Thoracic aorta (tissue), 2 donors: ENCODE measurements around the gene KRTAP1-4. TPM values are rescaled to one million over a fixed set of nuclear protein-coding genes. Genes with fewer than 3 reads are reported as not detected.

Experiments used
- ATAC-seq: fragments of 150-250 bp; one replicate; pipeline ENCODE4 v1.8.0; 2017; ENCODE audit warnings: low read depth; ENCODE audit not compliant: insufficient number of reproducible peaks, low FRiP score
- DNase-seq: peaks from one replicate; pipeline ENCODE4 v3.0.0-alpha.2; 2020; ENCODE audit warnings: low spot score
- H3K27ac ChIP-seq, 2 donors: fragments of 200-600 bp; sonication (generic); 1 replicate in 1 of 2; 2 replicates in 1 of 2; pipeline ENCODE4 v1.5.1; 2016; ENCODE audit warnings: mild to moderate bottlenecking in 2 of 2, moderate library complexity in 2 of 2
- H3K27me3 ChIP-seq: fragments of 200-600 bp; sonication (generic); replicated peaks from 2 replicates; pipeline ENCODE4 v1.6.0; 2016; ENCODE audit warnings: mild to moderate bottlenecking; ENCODE audit not compliant: insufficient read depth
- H3K36me3 ChIP-seq: fragments of 200-600 bp; sonication (generic); one replicate; pipeline ENCODE4 v1.5.1; 2016
- H3K4me1 ChIP-seq, 2 donors: fragments of 200-600 bp; sonication (generic); 1 replicate in 1 of 2; 2 replicates in 1 of 2; pipeline versions ENCODE4 v1.5.1 to v1.6.0; 2016; ENCODE audit warnings: low read depth in 2 of 2, mild to moderate bottlenecking in 1 of 2; ENCODE audit not compliant: control insufficient read depth in 1 of 2
- H3K4me3 ChIP-seq: fragments of 200-600 bp; sonication (generic); 2 replicates; pipeline ENCODE4 v1.5.1; 2016; ENCODE audit warnings: mild to moderate bottlenecking
- H3K9me3 ChIP-seq: fragments of 200-600 bp; sonication (generic); 2 replicates; pipeline ENCODE4 v1.5.1; 2016
- CTCF ChIP-seq: fragments of 200-600 bp; sonication (generic); IDR thresholded peaks from one replicate; pipeline ENCODE4 v1.5.1; 2019; ENCODE audit warnings: antibody characterized with exemption
- total RNA-seq, 2 donors: library from RNA; depleted of rRNA; stranded (reverse); fragments of >200 nt; gene quantifications; one replicate each; pipeline versions ENCODE4 v1.1.0 to v1.2.3, GENCODE V29; 2016

KRTAP1-4 gene
- total RNA-seq, 2 donors from 2014 or later: not detected

GRCh38 chr17:41020336-41020735 lies 9.7 kb downstream of the KRTAP1-4 start:
- H3K4me3 ChIP-seq: no peak overlapping the region
- no peak for TF ChIP-seq CTCF
- no peaks in the 10 kb centered on the region for H3K4me1 ChIP-seq
- no peaks in the 10 kb centered on the region for H3K9me3 ChIP-seq
- ATAC-seq: no peak
- no peaks in the 10 kb centered on the region for H3K27me3 ChIP-seq
- no peak for DNase-seq
- no peaks in the 10 kb centered on the region for H3K36me3 ChIP-seq
- no peak overlapping the region for H3K27ac ChIP-seq

- no peak overlapping the region for H3K27ac ChIP-seq
- H3K4me3 ChIP-seq: no peak overlapping the region
- ATAC-seq (no peak), DNase-seq (no peak)
- no peaks in the 10 kb centered on the region for H3K9me3 ChIP-seq
- no peak for TF ChIP-seq CTCF
- H3K4me1 ChIP-seq: no peaks in the 10 kb centered on the region
- H3K36me3 ChIP-seq: no peaks in the 10 kb centered on the region
- no peaks in the 10 kb centered on the region for H3K27me3 ChIP-seq
Measured at GRCh38 chr17:41019415-41019814, 10.6 kb downstream of the KRTAP1-4 start.

GRCh38 chr17:41018541-41018940 lies 11.5 kb downstream of the KRTAP1-4 start:
- ATAC-seq (no peak), DNase-seq (no peak)
- H3K9me3 ChIP-seq: no peaks in the 10 kb centered on the region
- no peaks in the 10 kb centered on the region for H3K36me3 ChIP-seq
- no peaks in the 10 kb centered on the region for H3K4me1 ChIP-seq
- H3K27me3 ChIP-seq: no peaks in the 10 kb centered on the region
- TF ChIP-seq CTCF: no peak
- H3K4me3 ChIP-seq: no peak overlapping the region
- H3K27ac ChIP-seq: no peak overlapping the region

GRCh38 chr17:41016578-41017215 lies 13.3 kb downstream of the KRTAP1-4 start:
- no peak for ATAC-seq
- no peak for DNase-seq
- Histone ChIP-seq H3K4me3 (no peak overlapping the region), H3K9me3 (no peaks in the 10 kb centered on the region), H3K36me3 (no peaks in the 10 kb centered on the region), H3K27me3 (no peaks in the 10 kb centered on the region), H3K4me1 (no peaks in the 10 kb centered on the region), H3K27ac (no peak overlapping the region)
- TF ChIP-seq CTCF: no peak

GRCh38 chr17:41015454-41015853 lies 14.5 kb downstream of the KRTAP1-4 start:
- Histone ChIP-seq H3K4me3 (no peak overlapping the region), H3K27ac (no peak overlapping the region), H3K27me3 (no peaks in the 10 kb centered on the region), H3K4me1 (no peaks in the 10 kb centered on the region), H3K9me3 (no peaks in the 10 kb centered on the region), H3K36me3 (no peaks in the 10 kb centered on the region)
- no peak for TF ChIP-seq CTCF
- DNase-seq (no peak), ATAC-seq (no peak)
